Gastroesophageal sphincter (tissue), 3 donors: ENCODE results near the gene PUS7.

Source experiments
- EP300 ChIP-seq: sonication (generic); formaldehyde crosslinking; IDR thresholded peaks from one replicate; pipeline ENCODE4 v1.6.1; 2017; ENCODE audit warnings: antibody characterized with exemption, mild to moderate bottlenecking
- POLR2A ChIP-seq, 2 donors: fragments of 450-650 bp; IDR thresholded peaks; one replicate each; pipeline ENCODE4 v1.6.1; 2017; ENCODE audit warnings: antibody characterized with exemption in 2 of 2, mild to moderate bottlenecking in 2 of 2, moderate library complexity in 1 of 2
- TF ChIP-seq, protein P1 (sequence below), 4 experiments: fragments of 200-600 bp in 2 of 4; fragments of 450-650 bp in 2 of 4; sonication (generic) in 1 of 4; IDR thresholded peaks; one replicate each; pipeline ENCODE4 v1.5.1; 2017 to 2019; ENCODE audit warnings: antibody characterized with exemption in 4 of 4, mild to moderate bottlenecking in 2 of 4, moderate library complexity in 2 of 4

GRCh38 chr7:105559926-105560325 lies 37.9 kb upstream of the PUS7 start:
- TF ChIP-seq EP300 (no peak), POLR2A (IDR thresholded peaks at IDR 0.05) (no peak)
- TF ChIP-seq, protein P1, sequence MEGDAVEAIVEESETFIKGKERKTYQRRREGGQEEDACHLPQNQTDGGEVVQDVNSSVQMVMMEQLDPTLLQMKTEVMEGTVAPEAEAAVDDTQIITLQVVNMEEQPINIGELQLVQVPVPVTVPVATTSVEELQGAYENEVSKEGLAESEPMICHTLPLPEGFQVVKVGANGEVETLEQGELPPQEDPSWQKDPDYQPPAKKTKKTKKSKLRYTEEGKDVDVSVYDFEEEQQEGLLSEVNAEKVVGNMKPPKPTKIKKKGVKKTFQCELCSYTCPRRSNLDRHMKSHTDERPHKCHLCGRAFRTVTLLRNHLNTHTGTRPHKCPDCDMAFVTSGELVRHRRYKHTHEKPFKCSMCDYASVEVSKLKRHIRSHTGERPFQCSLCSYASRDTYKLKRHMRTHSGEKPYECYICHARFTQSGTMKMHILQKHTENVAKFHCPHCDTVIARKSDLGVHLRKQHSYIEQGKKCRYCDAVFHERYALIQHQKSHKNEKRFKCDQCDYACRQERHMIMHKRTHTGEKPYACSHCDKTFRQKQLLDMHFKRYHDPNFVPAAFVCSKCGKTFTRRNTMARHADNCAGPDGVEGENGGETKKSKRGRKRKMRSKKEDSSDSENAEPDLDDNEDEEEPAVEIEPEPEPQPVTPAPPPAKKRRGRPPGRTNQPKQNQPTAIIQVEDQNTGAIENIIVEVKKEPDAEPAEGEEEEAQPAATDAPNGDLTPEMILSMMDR (IDR thresholded peaks at IDR 0.05), result no peak
